Epithelial cell of proximal tubule (primary cell): ENCODE results near the gene MDGA2. TPM values are rescaled to one million over a fixed set of nuclear protein-coding genes. Genes with fewer than 3 reads are reported as not detected.

ENCODE experiments used
- DNase-seq: peaks from one replicate; pipeline ENCODE4 v3.0.0-alpha.2; 2011; ENCODE audit warnings: low read depth
- H3K4me3 ChIP-seq: 2 replicates; pipeline ENCODE4 v1.5.1; 2011; ENCODE audit warnings: low read depth, mild to moderate bottlenecking, low read length
- CTCF ChIP-seq: conservative IDR thresholded peaks from 2 replicates; pipeline ENCODE4 v1.5.1; 2012; ENCODE audit warnings: low read depth, mild to moderate bottlenecking, low read length
- total RNA-seq: library from RNA; depleted of rRNA; stranded (reverse); fragments of >200 nt; gene quantifications from 2 replicates; pipeline ENCODE4 v1.2.3, GENCODE V29; 2015

Gene MDGA2
- total RNA-seq, result 0.07 and 0.23 TPM in 2 replicates

- peak within 1 kb of the TSS; percentile 41 for H3K4me3 ChIP-seq
- no peak for DNase-seq
- no peak for TF ChIP-seq CTCF
Observed at GRCh38 chr14:47675466-47676314, at the start of gene MDGA2. Gene MDGA2 (minus strand): TSS chr14:47675605.

- H3K4me3 ChIP-seq, result no peak overlapping the region
- no peak for DNase-seq
- TF ChIP-seq CTCF, result no peak
Observed at GRCh38 chr14:47722929-47723693, 47.7 kb upstream of the MDGA2 start.

GRCh38 chr14:47720281-47720680, 44.9 kb upstream of the MDGA2 start:
- DNase-seq, result no peak
- no peak for TF ChIP-seq CTCF
- H3K4me3 ChIP-seq, result no peak overlapping the region

GRCh38 chr14:47715330-47715729, 39.9 kb upstream of the MDGA2 start:
- DNase-seq, result no peak
- no peak for TF ChIP-seq CTCF
- H3K4me3 ChIP-seq, result no peak overlapping the region

GRCh38 chr14:47710581-47710980, 35.2 kb upstream of the MDGA2 start:
- TF ChIP-seq CTCF, result no peak
- DNase-seq, result no peak
- no peak overlapping the region for H3K4me3 ChIP-seq

GRCh38 chr14:47705683-47706082, 30.3 kb upstream of the MDGA2 start:
- DNase-seq, result no peak
- TF ChIP-seq CTCF, result no peak
- H3K4me3 ChIP-seq, result no peak overlapping the region

- DNase-seq, result no peak
- H3K4me3 ChIP-seq, result no peak overlapping the region
- no peak for TF ChIP-seq CTCF
Observed at GRCh38 chr14:47691829-47692228, 16.4 kb upstream of the MDGA2 start.
